HepG2 (cell line): ENCODE results near the gene HOXA11. TPM values are rescaled to one million over a fixed set of nuclear protein-coding genes. Genes with fewer than 3 reads are reported as not detected.

Experiments
- ATAC-seq: fragments of 200-7000 bp; cut with Tn5 transposase; 3 replicates; pipeline ENCODE4 v1.9.1; 2020; ENCODE audit warnings: mild to moderate bottlenecking, moderate library complexity
- BruUV-seq: library from RNA; stranded (reverse); fragments of 400-500 nt; replicated peaks from 2 replicates; lab custom pipeline; 2021; lab: Mats Ljungman, UMichigan
- CTCF ChIA-PET: fragments of 300-600 bp; formaldehyde crosslinking; extraction: SDS; loops from one replicate; lab custom pipeline; 2021; ENCODE audit warnings: low total read pairs, inconsistent platforms, low intra/inter-chr PET ratio; lab: Yijun Ruan, JAX
- POLR2A ChIA-PET: fragments of 350-600 bp; sonication (Branson Sonifier 250); formaldehyde crosslinking; loops from one replicate; lab custom pipeline; 2020; ENCODE audit warnings: antibody characterized with exemption, inconsistent platforms; lab: Yijun Ruan, JAX
- DNase-seq: peaks from one replicate; pipeline ENCODE4 v3.0.0-alpha.2; 2015; ENCODE audit warnings: low spot score
- FAIRE-seq: peaks from 3 replicates; lab custom pipeline; 2011; peaks lifted over from hg19 to GRCh38; lab: Jason Lieb, UNC
- H2AFZ ChIP-seq: one replicate; pipeline ENCODE4 v1.6.1; 2011; ENCODE audit warnings: low read length, inconsistent platforms
- H3K27ac ChIP-seq: fragments of 300-600 bp; 3 replicates; pipeline ENCODE4 v1.8.0; 2011; ENCODE audit warnings: mixed run types, mild to moderate bottlenecking, mixed read lengths, low read length, inconsistent platforms; ENCODE audit not compliant: insufficient read depth; ENCODE audit errors: extremely low read length
- H3K27me3 ChIP-seq, 2 experiments: fragments of 200-600 bp in 1 of 2; 2 replicates in 1 of 2; 3 replicates in 1 of 2; pipeline versions ENCODE4 v1.6.0 to v1.8.0; 2011; ENCODE audit warnings: low read length in 2 of 2, mild to moderate bottlenecking in 2 of 2, moderate library complexity in 2 of 2, inconsistent platforms in 1 of 2; ENCODE audit not compliant: insufficient read depth in 2 of 2, control insufficient read depth in 1 of 2
- H3K36me3 ChIP-seq, 2 experiments: fragments of 200-600 bp in 1 of 2; replicated peaks in 1 of 2; 2 replicates in 1 of 2; 3 replicates in 1 of 2; pipeline versions ENCODE4 v1.5.1 to v1.8.0; 2011; ENCODE audit warnings: low read length in 2 of 2, inconsistent platforms in 1 of 2; ENCODE audit not compliant: insufficient read depth in 2 of 2, control insufficient read depth in 1 of 2
- H3K4me1 ChIP-seq: 2 replicates; pipeline ENCODE4 v1.5.1; 2012; ENCODE audit warnings: low read length, inconsistent platforms; ENCODE audit not compliant: insufficient read depth
- H3K4me2 ChIP-seq: 2 replicates; pipeline ENCODE4 v1.6.0; 2011; ENCODE audit warnings: low read depth, low read length, inconsistent platforms
- H3K4me3 ChIP-seq, 3 experiments: fragments of 200-600 bp in 1 of 3; sonication (generic), shearing (Covaris generic) in 1 of 3; replicated peaks in 1 of 3; 2 replicates each; pipeline ENCODE4 v1.5.1; 2011 to 2016; ENCODE audit warnings: low read length in 3 of 3, inconsistent platforms in 2 of 3, low read depth in 2 of 3, mild to moderate bottlenecking in 2 of 3, control low read depth in 1 of 3, mixed read lengths in 1 of 3; ENCODE audit not compliant: insufficient read depth in 1 of 3
- H3K79me2 ChIP-seq: one replicate; pipeline ENCODE4 v1.6.1; 2011; ENCODE audit warnings: low read length, inconsistent platforms; ENCODE audit not compliant: insufficient read depth
- H3K9ac ChIP-seq: 2 replicates; pipeline ENCODE4 v1.6.0; 2011; ENCODE audit warnings: mild to moderate bottlenecking, low read depth, low read length, inconsistent platforms; ENCODE audit not compliant: insufficient read depth
- H3K9me3 ChIP-seq: 2 replicates; pipeline ENCODE4 v1.5.1; 2012; ENCODE audit warnings: mild to moderate bottlenecking, low read length
- H4K20me1 ChIP-seq: 2 replicates; pipeline ENCODE4 v1.6.0; 2011; ENCODE audit warnings: inconsistent platforms, mild to moderate bottlenecking, low read length, moderate library complexity; ENCODE audit not compliant: insufficient read depth
- BORCS8-MEF2B ChIP-seq: sonication (generic); formaldehyde crosslinking; IDR thresholded peaks from 2 replicates; pipeline ENCODE4 v1.8.0; 2022; ENCODE audit warnings: mild to moderate bottlenecking, missing genetic modification reagents
- CC2D1A ChIP-seq: sonication (generic); formaldehyde crosslinking; IDR thresholded peaks from 2 replicates; pipeline ENCODE4 v1.8.1; 2023; ENCODE audit warnings: mild to moderate bottlenecking, missing genetic modification reagents
- MBNL3 ChIP-seq: fragments of 250-450 bp; sonication (Bioruptor Pico); conservative IDR thresholded peaks from 2 replicates; pipeline ENCODE4 v1.8.0; 2022; ENCODE audit warnings: mild to moderate bottlenecking, inconsistent platforms
- MEIS2 ChIP-seq: sonication (generic); formaldehyde crosslinking; IDR thresholded peaks from 2 replicates; pipeline ENCODE4 v1.9.0; 2021; ENCODE audit warnings: mild to moderate bottlenecking, missing genetic modification reagents
- PCBP2 ChIP-seq: fragments of 200-400 bp; formaldehyde crosslinking; optimal IDR thresholded peaks from 2 replicates; pipeline ENCODE3; 2018; ENCODE audit warnings: low read length, low read depth; ENCODE audit not compliant: poor library complexity, severe bottlenecking
- RBFOX2 ChIP-seq: fragments of 200-400 bp; formaldehyde crosslinking; IDR thresholded peaks from 2 replicates; pipeline ENCODE4 v1.6.1; 2017; ENCODE audit warnings: low read depth, mild to moderate bottlenecking, low read length
- SIX1 ChIP-seq: sonication (generic); formaldehyde crosslinking; IDR thresholded peaks from 2 replicates; pipeline ENCODE4 v1.4.0; 2020; ENCODE audit warnings: missing genetic modification reagents, borderline replicate concordance
- ZFP36L2 ChIP-seq: sonication (generic); formaldehyde crosslinking; IDR thresholded peaks from 2 replicates; pipeline ENCODE4 v1.4.0; 2020; ENCODE audit warnings: missing genetic modification reagents
- ZNF496 ChIP-seq: sonication (generic); formaldehyde crosslinking; IDR thresholded peaks from 2 replicates; pipeline ENCODE4 v1.8.1; 2023; ENCODE audit warnings: mild to moderate bottlenecking, moderate library complexity, missing genetic modification reagents; ENCODE audit not compliant: insufficient replicate concordance
- ZNF589 ChIP-seq: sonication (generic); formaldehyde crosslinking; conservative IDR thresholded peaks from 2 replicates; pipeline ENCODE4 v1.8.0; 2022; ENCODE audit warnings: mild to moderate bottlenecking, moderate library complexity, missing genetic modification reagents
- ZNF607 ChIP-seq: sonication (generic); formaldehyde crosslinking; IDR thresholded peaks from 2 replicates; pipeline ENCODE4 v1.5.1; 2020; ENCODE audit warnings: missing genetic modification reagents, mild to moderate bottlenecking, borderline replicate concordance
- ZNF777 ChIP-seq: sonication (generic); formaldehyde crosslinking; IDR thresholded peaks from 2 replicates; pipeline ENCODE4 v1.4.0; 2020; ENCODE audit warnings: missing genetic modification reagents
- WGBS: methylation state at CpG from one replicate; pipeline ENCODE4 v1.1.6; 2017; ENCODE audit warnings: low lambda C conversion rate; 5-methylcytosine and 5-hydroxymethylcytosine counted together
- in situ Hi-C: cut with HindIII; loops from 2 replicates; pipeline ENCODE4 v1.10.0; 2017; ENCODE audit warnings: low pct_unique_long_range_greater_than_20kb; ENCODE audit not compliant: extremely low pct_ligation_motif_present
- intact Hi-C: fragments of 100-400 bp; cut with micrococcal nuclease; formaldehyde crosslinking; loops from one replicate; pipeline ENCODE4 v1.10.0; 2022; ENCODE audit not compliant: unreplicated experiment
- polyA plus RNA-seq, 8 experiments: library from polyadenylated mRNA; depleted of rRNA in 3 of 8; stranded (reverse) in 7 of 8; unstranded in 1 of 8; fragments of >200 nt; fragmentation: Illumina TruSeq in 4 of 8; extraction: Trizol in 4 of 8; gene quantifications; 2 replicates each; pipeline versions ENCODE4 v1.2.1 to v1.2.3, GENCODE V29; 2011 to 2016; ENCODE audit warnings: low read depth in 4 of 8, missing spikeins in 1 of 8, mixed read lengths in 1 of 8; ENCODE audit not compliant: insufficient read depth in 1 of 8
- total RNA-seq, 5 experiments: library from RNA; depleted of rRNA; stranded (reverse); fragments of >200 nt; fragmentation: Illumina TruSeq; extraction: Trizol; gene quantifications; 2 replicates each; pipeline ENCODE4 v1.2.3, GENCODE V29; 2016; ENCODE audit warnings: low read depth in 1 of 5

The HOXA11 gene
- total and polyA plus RNA-seq, 2 of the 13 experiments (the other 11 are each of a cell fraction or from before 2014, with no cell fraction given): not detected

- POLR2A ChIA-PET: no interaction called here
- Histone ChIP-seq H3K79me2 (no peaks in the 10 kb centered on the region), H3K4me1 (peaks cover 15% of the 10 kb centered on the region), H3K4me2 (no peak overlapping the region), H3K27me3 (peaks cover 9 to 63% of the 10 kb centered on the region in 2 experiments), H4K20me1 (peaks cover 3% of the 10 kb centered on the region; the same call in 1 of the 2 replicates), H3K36me3 (no peaks in the 10 kb centered on the region), H3K27ac (no peak overlapping the region), H3K9me3 (no peaks in the 10 kb centered on the region), H2AFZ (no peak overlapping the region), H3K4me3 (no peak overlapping the region), H3K9ac (no peak overlapping the region)
- intact Hi-C loops (loop anchor here (5.0 to 10.0 kb wide), 2 partner anchors 410 to 577 kb away; no protein-coding TSS in a partner anchor), in situ Hi-C loops (no loop called here)
- ATAC-seq (no peak), FAIRE-seq (no peak), DNase-seq (no peak)
- CTCF ChIA-PET: interaction anchor here (2.5 to 2.8 kb wide), 2 partner anchors 727 to 825 kb away, joined by 17 to 22 read pairs; no protein-coding TSS in a partner anchor
- 40% methylated on average over 9 of the region's 9 CpGs for WGBS
- BruUV-seq: no TSS peak
- TF ChIP-seq SIX1 (CRISPR knock-in tag) (no peak), MBNL3 (CRISPR knock-in tag) (no peak), BORCS8-MEF2B (no peak), PCBP2 (no peak)
Measured at GRCh38 chr7:27194686-27195379, 9.8 kb upstream of the HOXA11 start.

GRCh38 chr7:27194002-27194352 lies 8.9 kb upstream of the HOXA11 start:
- no peak for TF ChIP-seq MEIS2 (CRISPR knock-in tag)
- no peak for TF ChIP-seq RBFOX2
- no peak for TF ChIP-seq ZNF607 (CRISPR knock-in tag)
- no peak for TF ChIP-seq ZNF496 (CRISPR knock-in tag)
- no peak for TF ChIP-seq CC2D1A (CRISPR knock-in tag)
- TF ChIP-seq ZFP36L2: no peak
- TF ChIP-seq ZNF589 (CRISPR knock-in tag): no peak
- no peak for TF ChIP-seq ZNF777 (CRISPR knock-in tag)
- TF ChIP-seq, all 625 proteins: peak for 0
- ChIA-PET CTCF (no interaction called here), POLR2A (no interaction called here)
- Histone ChIP-seq H3K4me2 (no peak overlapping the region), H3K27me3 (peaks cover 9 to 68% of the 10 kb centered on the region in 2 experiments), H3K9ac (no peak overlapping the region), H4K20me1 (peaks cover 1% of the 10 kb centered on the region; the same call in 1 of the 2 replicates), H3K36me3 (no peaks in the 10 kb centered on the region), H3K4me3 (no peak overlapping the region), H3K79me2 (no peaks in the 10 kb centered on the region), H3K4me1 (peaks cover 12% of the 10 kb centered on the region), H2AFZ (no peak overlapping the region), H3K27ac (no peak overlapping the region), H3K9me3 (no peaks in the 10 kb centered on the region)
- WGBS: 44% methylated on average over 2 of the region's 2 CpGs
- no TSS peak for BruUV-seq
- in situ Hi-C loops (no loop called here), intact Hi-C loops (loop anchor here (10.0 kb wide), 1 partner anchor 411 kb away; no protein-coding TSS in a partner anchor)
- DNase-seq (no peak), FAIRE-seq (no peak), ATAC-seq (no peak)
